Measurements from ENCODE around the gene POLR3K.

The POLR3K gene

DNA sequence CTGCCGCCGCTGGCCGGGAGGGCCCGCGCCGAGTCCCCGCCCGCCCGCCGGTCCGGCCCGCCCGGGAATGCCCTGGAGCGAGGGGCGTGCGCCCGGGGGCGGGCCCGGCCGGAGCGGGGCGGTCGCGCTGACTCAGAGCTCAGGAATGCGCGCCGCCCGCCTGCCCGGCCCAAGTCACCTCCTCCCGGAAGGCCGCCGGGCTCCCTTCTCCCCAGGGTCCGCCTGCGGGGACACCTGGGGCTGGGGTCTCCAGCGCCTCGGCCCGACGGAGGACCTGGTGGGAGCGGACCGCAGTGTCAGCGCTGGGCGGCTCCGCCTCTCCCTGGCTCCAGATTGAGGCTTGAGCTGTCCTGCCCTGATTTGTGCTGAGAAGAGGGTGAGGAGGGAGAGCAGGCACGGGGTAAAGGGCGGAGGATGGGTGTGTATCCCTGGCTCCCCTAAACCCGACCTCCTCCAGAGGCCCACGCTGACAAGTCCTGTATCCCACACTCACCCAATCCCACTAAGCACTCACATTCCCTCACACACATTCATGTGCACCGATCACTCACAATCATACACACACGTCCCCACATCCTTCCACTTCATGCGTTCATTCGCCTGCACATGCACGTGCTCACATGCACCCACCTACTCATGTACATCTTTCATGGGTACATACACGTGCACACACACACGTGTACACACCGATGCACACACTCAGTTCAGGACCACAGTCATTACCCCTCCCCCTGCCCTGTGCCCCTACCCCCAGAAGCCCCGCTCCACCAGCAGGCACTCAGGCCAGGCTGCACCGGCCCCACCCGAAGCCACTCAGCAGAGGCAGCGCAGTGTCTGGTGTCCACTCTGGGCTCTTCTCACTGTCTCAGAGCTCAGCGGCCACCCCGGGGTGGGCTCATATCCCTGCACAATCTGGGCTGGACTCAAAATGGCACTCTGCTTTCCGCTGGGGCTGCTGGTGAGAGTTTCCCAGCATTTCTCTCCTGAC, 19.4 kb upstream of the POLR3K start, which contains the start of gene RHBDF1:
TSS of gene RHBDF1 (minus strand) at position 71 of the 988 bp plus-strand sequence. CDS start 7,616 bp downstream, outside the sequence.
- TF ChIP-seq, protein P1, sequence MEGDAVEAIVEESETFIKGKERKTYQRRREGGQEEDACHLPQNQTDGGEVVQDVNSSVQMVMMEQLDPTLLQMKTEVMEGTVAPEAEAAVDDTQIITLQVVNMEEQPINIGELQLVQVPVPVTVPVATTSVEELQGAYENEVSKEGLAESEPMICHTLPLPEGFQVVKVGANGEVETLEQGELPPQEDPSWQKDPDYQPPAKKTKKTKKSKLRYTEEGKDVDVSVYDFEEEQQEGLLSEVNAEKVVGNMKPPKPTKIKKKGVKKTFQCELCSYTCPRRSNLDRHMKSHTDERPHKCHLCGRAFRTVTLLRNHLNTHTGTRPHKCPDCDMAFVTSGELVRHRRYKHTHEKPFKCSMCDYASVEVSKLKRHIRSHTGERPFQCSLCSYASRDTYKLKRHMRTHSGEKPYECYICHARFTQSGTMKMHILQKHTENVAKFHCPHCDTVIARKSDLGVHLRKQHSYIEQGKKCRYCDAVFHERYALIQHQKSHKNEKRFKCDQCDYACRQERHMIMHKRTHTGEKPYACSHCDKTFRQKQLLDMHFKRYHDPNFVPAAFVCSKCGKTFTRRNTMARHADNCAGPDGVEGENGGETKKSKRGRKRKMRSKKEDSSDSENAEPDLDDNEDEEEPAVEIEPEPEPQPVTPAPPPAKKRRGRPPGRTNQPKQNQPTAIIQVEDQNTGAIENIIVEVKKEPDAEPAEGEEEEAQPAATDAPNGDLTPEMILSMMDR (IDR thresholded peaks at IDR 0.05; ENCODE audit: borderline replicate concordance, extremely low read depth, low read length, poor library complexity, severe bottlenecking), result no peak
- TF ChIP-seq EZH2 (IDR thresholded peaks at IDR 0.05; ENCODE audit: borderline replicate concordance, low read depth, low read length, severe bottlenecking), result no peak
- ATAC-seq (ENCODE audit: insufficient read depth, low read depth), result no peak
- H3K27ac ChIP-seq (ENCODE audit: low read length), result no peak within 1 kb of the TSS
- peaks cover 25% of the 10 kb centered on the region for H3K4me1 ChIP-seq (ENCODE audit: insufficient read depth, low read length)
- no peaks in the 10 kb centered on the region; the same call in none of the 2 replicates for H4K20me1 ChIP-seq (ENCODE audit: insufficient read depth, low read length)
- no peak within 1 kb of the TSS for H3K4me2 ChIP-seq (ENCODE audit: insufficient read depth, low read length)
- no peaks in the 10 kb centered on the region for H3K36me3 ChIP-seq (ENCODE audit: insufficient read depth, low read length)
- no peak within 1 kb of the TSS for H2AFZ ChIP-seq (ENCODE audit: low read depth, low read length)
- H3K27me3 ChIP-seq (ENCODE audit: insufficient read depth, low read length, poor library complexity), result no peaks in the 10 kb centered on the region
- H3K9ac ChIP-seq (ENCODE audit: low read depth, low read length), result no peak within 1 kb of the TSS
- H3K79me2 ChIP-seq (ENCODE audit: insufficient read depth, low read length), result no peaks in the 10 kb centered on the region
- no peak for DNase-seq
- H3K4me3 ChIP-seq (ENCODE audit: low read depth in 1 of 2, low read length in 2 of 2), result no peak within 1 kb of the TSS
- no peaks in the 10 kb centered on the region for H3K9me3 ChIP-seq (ENCODE audit: insufficient read depth, low read length, severe bottlenecking)

DNA sequence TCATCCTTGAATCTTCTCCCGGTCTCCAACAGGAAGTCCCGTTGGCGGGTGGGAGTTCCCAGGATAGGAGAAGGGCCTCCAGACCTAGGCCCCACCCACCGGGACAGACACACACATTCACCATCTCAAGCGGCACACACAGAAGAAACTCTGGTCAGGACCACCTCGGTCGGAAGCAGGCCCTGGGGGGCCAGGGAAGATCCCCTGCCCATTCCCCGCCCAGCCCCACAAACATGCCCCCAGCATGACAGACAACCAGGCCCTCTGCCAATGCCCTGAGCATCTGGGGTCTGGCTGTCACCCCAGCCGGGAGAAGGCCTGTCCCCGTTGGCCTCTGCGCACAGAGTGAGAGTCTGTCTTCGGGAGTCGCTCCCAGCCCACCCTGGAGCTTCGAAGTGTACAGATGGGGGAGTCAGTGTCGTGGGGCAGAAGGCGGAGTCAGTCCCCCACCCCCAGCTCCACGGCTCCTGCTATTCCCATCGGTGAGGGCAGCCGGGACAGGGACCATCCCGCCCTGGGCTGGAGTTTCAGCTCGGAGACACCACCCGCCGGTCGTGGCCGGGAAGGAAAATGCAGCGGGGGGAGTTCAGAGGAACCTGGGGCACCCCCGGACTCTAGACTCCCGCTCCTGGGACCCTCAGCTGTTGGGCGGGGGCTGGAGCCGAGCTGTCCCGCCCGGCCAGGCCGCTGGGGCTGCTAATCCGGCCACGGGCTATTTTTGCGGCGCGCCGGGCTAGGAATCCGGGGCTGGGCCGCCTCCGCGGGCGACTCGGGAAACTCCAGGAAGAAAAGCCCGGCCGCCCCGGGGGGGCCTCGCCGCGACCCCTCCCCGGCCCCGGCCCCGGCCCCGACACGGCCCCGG, 18.4 kb upstream of the POLR3K start:
- Histone ChIP-seq H3K79me2 (ENCODE audit: insufficient read depth, low read length) (no peaks in the 10 kb centered on the region), H3K4me3 (ENCODE audit: low read depth in 1 of 2, low read length in 2 of 2) (no peak overlapping the region), H4K20me1 (ENCODE audit: insufficient read depth, low read length) (peaks cover 3% of the 10 kb centered on the region), H3K4me2 (ENCODE audit: insufficient read depth, low read length) (no peak overlapping the region), H3K9ac (ENCODE audit: low read depth, low read length) (no peak overlapping the region), H3K27ac (ENCODE audit: low read length) (no peak overlapping the region), H3K9me3 (ENCODE audit: insufficient read depth, low read length, severe bottlenecking) (no peaks in the 10 kb centered on the region), H3K4me1 (ENCODE audit: insufficient read depth, low read length) (peaks cover 14% of the 10 kb centered on the region), H3K36me3 (ENCODE audit: insufficient read depth, low read length) (no peaks in the 10 kb centered on the region), H3K27me3 (ENCODE audit: insufficient read depth, low read length, poor library complexity) (no peaks in the 10 kb centered on the region), H2AFZ (ENCODE audit: low read depth, low read length) (no peak overlapping the region)
- ATAC-seq (ENCODE audit: insufficient read depth, low read depth), result no peak
- no peak for TF ChIP-seq EZH2 (IDR thresholded peaks at IDR 0.05; ENCODE audit: borderline replicate concordance, low read depth, low read length, severe bottlenecking)
- TF ChIP-seq, protein P1 (IDR thresholded peaks at IDR 0.05; ENCODE audit: borderline replicate concordance, extremely low read depth, low read length, poor library complexity, severe bottlenecking), result no peak
- DNase-seq, result no peak

DNA sequence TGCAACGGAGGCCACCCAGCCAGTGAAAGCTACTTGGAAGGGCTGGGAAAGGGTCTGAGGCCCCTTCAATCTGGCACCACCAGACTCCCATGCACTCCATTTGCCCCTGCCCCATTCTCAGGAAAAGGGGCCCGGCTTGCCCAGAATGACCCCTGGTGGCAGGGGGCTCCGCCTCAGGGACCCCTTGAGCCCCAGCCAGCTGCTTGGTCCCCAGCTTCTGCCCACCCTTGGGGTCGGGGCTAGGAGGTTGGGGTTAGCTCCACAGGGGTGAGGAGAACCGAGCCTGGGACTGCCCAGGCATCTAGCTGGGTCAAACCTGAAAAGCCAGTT, 17.8 kb upstream of the POLR3K start:
- no peak for DNase-seq
- H3K27me3 ChIP-seq (ENCODE audit: insufficient read depth, low read length, poor library complexity), result no peaks in the 10 kb centered on the region
- no peaks in the 10 kb centered on the region for H3K9me3 ChIP-seq (ENCODE audit: insufficient read depth, low read length, severe bottlenecking)
- peaks cover 6% of the 10 kb centered on the region for H4K20me1 ChIP-seq (ENCODE audit: insufficient read depth, low read length)
- no peak for ATAC-seq (ENCODE audit: insufficient read depth, low read depth)
- TF ChIP-seq, protein P1 (IDR thresholded peaks at IDR 0.05; ENCODE audit: borderline replicate concordance, extremely low read depth, low read length, poor library complexity, severe bottlenecking), result no peak
- no peak for TF ChIP-seq EZH2 (IDR thresholded peaks at IDR 0.05; ENCODE audit: borderline replicate concordance, low read depth, low read length, severe bottlenecking)
- H2AFZ ChIP-seq (ENCODE audit: low read depth, low read length), result no peak overlapping the region
- no peak overlapping the region for H3K4me3 ChIP-seq (ENCODE audit: low read depth in 1 of 2, low read length in 2 of 2)
- H3K4me2 ChIP-seq (ENCODE audit: insufficient read depth, low read length), result no peak overlapping the region
- H3K4me1 ChIP-seq (ENCODE audit: insufficient read depth, low read length), result peaks cover 8% of the 10 kb centered on the region
- no peak overlapping the region for H3K9ac ChIP-seq (ENCODE audit: low read depth, low read length)
- no peak overlapping the region for H3K27ac ChIP-seq (ENCODE audit: low read length)
- H3K79me2 ChIP-seq (ENCODE audit: insufficient read depth, low read length), result no peaks in the 10 kb centered on the region
- H3K36me3 ChIP-seq (ENCODE audit: insufficient read depth, low read length), result no peaks in the 10 kb centered on the region
